K562 (cell line): Measurements from ENCODE around the gene DGCR2. TPM values are rescaled to one million over a fixed set of nuclear protein-coding genes. Genes with fewer than 3 reads are reported as not detected.

ENCODE experiments used
- BCOR ChIP-seq: fragments of 450-650 bp; IDR thresholded peaks from 2 replicates; pipeline ENCODE4 v1.6.1; 2016
- KAT7 ChIP-seq: sonication (generic); formaldehyde crosslinking; IDR thresholded peaks from 2 replicates; pipeline ENCODE4 v1.8.0; 2022; ENCODE audit warnings: missing genetic modification reagents, mild to moderate bottlenecking, borderline replicate concordance
- KLF6 ChIP-seq: fragments of 250-450 bp; sonication (Bioruptor Pico); IDR thresholded peaks from 2 replicates; pipeline ENCODE4 v1.4.0; 2020; ENCODE audit warnings: mild to moderate bottlenecking, moderate library complexity, borderline replicate concordance
- TRIM28 ChIP-seq: fragments of 450-650 bp; IDR thresholded peaks from 2 replicates; pipeline ENCODE4 v1.6.1; 2017
- ZNF197 ChIP-seq: fragments of 200-800 bp; sonication (Bioruptor generic); IDR thresholded peaks from 2 replicates; pipeline ENCODE4 v1.6.1; 2016; ENCODE audit warnings: low read depth, missing genetic modification characterization, missing compliant biosample characterization
- ZNF707 ChIP-seq: fragments of 250-450 bp; sonication (Bioruptor Pico); conservative IDR thresholded peaks from 2 replicates; pipeline ENCODE4 v1.8.0; 2022; ENCODE audit warnings: inconsistent platforms, mild to moderate bottlenecking, moderate library complexity
- polyA plus RNA-seq, 8 experiments: library from polyadenylated mRNA; depleted of rRNA in 4 of 8; stranded (reverse) in 5 of 8; unstranded in 3 of 8; fragments of >200 nt; fragmentation: Nextera tagmentation in 2 of 8; fragmentation: Illumina TruSeq in 1 of 8; extraction: Ambion mirVana in 2 of 8; extraction: Trizol in 1 of 8; gene quantifications; 2 replicates each; pipeline versions ENCODE4 v1.2.1 to v1.2.3, GENCODE V29; 2011 to 2014; ENCODE audit warnings: inconsistent platforms in 1 of 8, missing spikeins in 1 of 8
- total RNA-seq, 7 experiments: library from RNA; depleted of rRNA in 6 of 7; stranded (reverse); fragments of >200 nt in 6 of 7; fragmentation: Illumina TruSeq in 2 of 7; extraction: Trizol in 2 of 7; gene quantifications; 2 replicates each; pipeline versions ENCODE4 v1.2.1 to v1.2.3, GENCODE V29; 2011 to 2021; ENCODE audit warnings: low replicate concordance in 1 of 7
- TF ChIP-seq, protein P1 (sequence below), 2 experiments: fragments of 450-650 bp in 1 of 2; sonication (generic) in 1 of 2; formaldehyde crosslinking in 1 of 2; IDR thresholded peaks; 2 replicates each; pipeline versions ENCODE4 v1.7.1 to v1.9.0; 2016 to 2022; ENCODE audit warnings: inconsistent platforms in 1 of 2, mild to moderate bottlenecking in 1 of 2, missing genetic modification reagents in 1 of 2
- TF ChIP-seq, protein P2 (sequence below): sonication (generic); IDR thresholded peaks from 2 replicates; pipeline ENCODE4 v1.6.1; 2016
- TF ChIP-seq, protein P3 (sequence below): fragments of 250-450 bp; sonication (Bioruptor Pico); IDR thresholded peaks from 2 replicates; pipeline ENCODE4 v1.5.1; 2021; ENCODE audit warnings: mild to moderate bottlenecking
- TF ChIP-seq, protein P4 (sequence below): conservative IDR thresholded peaks from 2 replicates; pipeline ENCODE4 v1.6.1; 2011; ENCODE audit warnings: low read depth, mild to moderate bottlenecking, low read length; ENCODE audit not compliant: control insufficient read depth
- TF ChIP-seq, protein P5 (sequence below): sonication (generic); formaldehyde crosslinking; IDR thresholded peaks from 2 replicates; pipeline ENCODE4 v1.8.0; 2022; ENCODE audit warnings: missing genetic modification reagents, mild to moderate bottlenecking, borderline replicate concordance

The DGCR2 gene
- total and polyA plus RNA-seq, 9 of the 15 experiments (the other 6 are each of a cell fraction or from before 2014, with no cell fraction given): 0.69 to 101 (median 56.4) TPM

DNA sequence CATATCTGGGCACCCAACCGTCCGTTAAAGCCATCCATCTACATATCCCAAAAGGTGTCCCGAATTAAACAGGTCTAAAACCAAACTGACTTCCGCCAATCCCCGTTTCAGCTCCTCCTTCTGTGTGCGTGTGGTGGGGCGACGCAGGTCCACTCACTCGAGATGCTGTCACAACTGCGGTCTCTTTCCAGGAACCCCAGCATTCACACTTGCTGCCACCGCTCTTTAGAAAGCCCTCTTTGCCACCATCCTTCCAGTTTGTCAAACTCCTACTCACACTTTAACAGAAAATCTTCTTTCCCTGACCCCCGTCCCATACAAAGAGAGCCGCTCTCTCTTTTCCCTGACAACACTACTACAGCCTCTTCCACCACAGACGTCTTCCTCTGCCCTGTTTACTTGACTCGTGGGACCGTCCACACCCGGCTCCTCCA is 21.8 kb upstream of the DGCR2 start (continued):
- TF ChIP-seq, protein P1, sequence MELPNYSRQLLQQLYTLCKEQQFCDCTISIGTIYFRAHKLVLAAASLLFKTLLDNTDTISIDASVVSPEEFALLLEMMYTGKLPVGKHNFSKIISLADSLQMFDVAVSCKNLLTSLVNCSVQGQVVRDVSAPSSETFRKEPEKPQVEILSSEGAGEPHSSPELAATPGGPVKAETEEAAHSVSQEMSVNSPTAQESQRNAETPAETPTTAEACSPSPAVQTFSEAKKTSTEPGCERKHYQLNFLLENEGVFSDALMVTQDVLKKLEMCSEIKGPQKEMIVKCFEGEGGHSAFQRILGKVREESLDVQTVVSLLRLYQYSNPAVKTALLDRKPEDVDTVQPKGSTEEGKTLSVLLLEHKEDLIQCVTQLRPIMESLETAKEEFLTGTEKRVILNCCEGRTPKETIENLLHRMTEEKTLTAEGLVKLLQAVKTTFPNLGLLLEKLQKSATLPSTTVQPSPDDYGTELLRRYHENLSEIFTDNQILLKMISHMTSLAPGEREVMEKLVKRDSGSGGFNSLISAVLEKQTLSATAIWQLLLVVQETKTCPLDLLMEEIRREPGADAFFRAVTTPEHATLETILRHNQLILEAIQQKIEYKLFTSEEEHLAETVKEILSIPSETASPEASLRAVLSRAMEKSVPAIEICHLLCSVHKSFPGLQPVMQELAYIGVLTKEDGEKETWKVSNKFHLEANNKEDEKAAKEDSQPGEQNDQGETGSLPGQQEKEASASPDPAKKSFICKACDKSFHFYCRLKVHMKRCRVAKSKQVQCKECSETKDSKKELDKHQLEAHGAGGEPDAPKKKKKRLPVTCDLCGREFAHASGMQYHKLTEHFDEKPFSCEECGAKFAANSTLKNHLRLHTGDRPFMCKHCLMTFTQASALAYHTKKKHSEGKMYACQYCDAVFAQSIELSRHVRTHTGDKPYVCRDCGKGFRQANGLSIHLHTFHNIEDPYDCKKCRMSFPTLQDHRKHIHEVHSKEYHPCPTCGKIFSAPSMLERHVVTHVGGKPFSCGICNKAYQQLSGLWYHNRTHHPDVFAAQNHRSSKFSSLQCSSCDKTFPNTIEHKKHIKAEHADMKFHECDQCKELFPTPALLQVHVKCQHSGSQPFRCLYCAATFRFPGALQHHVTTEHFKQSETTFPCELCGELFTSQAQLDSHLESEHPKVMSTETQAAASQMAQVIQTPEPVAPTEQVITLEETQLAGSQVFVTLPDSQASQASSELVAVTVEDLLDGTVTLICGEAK (IDR thresholded peaks at IDR 0.05): no peak; the same call in 1 of the 2 replicates
- TF ChIP-seq, protein P1 (CRISPR knock-in tag; IDR thresholded peaks at IDR 0.05): 0 out of 2 replicates have a peak, but pooled peaks have one; percentile 19
- TF ChIP-seq KLF6 (CRISPR knock-in tag): no peak
- TF ChIP-seq, protein P2, sequence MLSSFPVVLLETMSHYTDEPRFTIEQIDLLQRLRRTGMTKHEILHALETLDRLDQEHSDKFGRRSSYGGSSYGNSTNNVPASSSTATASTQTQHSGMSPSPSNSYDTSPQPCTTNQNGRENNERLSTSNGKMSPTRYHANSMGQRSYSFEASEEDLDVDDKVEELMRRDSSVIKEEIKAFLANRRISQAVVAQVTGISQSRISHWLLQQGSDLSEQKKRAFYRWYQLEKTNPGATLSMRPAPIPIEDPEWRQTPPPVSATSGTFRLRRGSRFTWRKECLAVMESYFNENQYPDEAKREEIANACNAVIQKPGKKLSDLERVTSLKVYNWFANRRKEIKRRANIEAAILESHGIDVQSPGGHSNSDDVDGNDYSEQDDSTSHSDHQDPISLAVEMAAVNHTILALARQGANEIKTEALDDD: no peak
- TF ChIP-seq ZNF707 (CRISPR knock-in tag): 0 out of 2 replicates have a peak, but pooled peaks have one; percentile 15
- TF ChIP-seq TRIM28: peak; percentile 39; the same call in 1 of the 2 replicates
- TF ChIP-seq, protein P3, sequence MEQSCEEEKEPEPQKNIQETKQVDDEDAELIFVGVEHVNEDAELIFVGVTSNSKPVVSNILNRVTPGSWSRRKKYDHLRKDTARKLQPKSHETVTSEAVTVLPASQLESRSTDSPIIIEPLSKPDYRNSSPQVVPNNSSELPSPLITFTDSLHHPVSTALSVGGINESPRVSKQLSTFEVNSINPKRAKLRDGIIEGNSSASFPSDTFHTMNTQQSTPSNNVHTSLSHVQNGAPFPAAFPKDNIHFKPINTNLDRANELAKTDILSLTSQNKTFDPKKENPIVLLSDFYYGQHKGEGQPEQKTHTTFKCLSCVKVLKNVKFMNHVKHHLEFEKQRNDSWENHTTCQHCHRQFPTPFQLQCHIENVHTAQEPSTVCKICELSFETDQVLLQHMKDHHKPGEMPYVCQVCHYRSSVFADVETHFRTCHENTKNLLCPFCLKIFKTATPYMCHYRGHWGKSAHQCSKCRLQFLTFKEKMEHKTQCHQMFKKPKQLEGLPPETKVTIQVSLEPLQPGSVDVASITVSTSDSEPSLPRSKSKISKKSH (CRISPR knock-in tag): no peak
- no peak for TF ChIP-seq KAT7 (CRISPR knock-in tag)
- 0 out of 2 replicates have a peak, but pooled peaks have one; percentile 10 for TF ChIP-seq BCOR
- no peak for TF ChIP-seq ZNF197 (CRISPR knock-in tag)
- TF ChIP-seq, protein P4, sequence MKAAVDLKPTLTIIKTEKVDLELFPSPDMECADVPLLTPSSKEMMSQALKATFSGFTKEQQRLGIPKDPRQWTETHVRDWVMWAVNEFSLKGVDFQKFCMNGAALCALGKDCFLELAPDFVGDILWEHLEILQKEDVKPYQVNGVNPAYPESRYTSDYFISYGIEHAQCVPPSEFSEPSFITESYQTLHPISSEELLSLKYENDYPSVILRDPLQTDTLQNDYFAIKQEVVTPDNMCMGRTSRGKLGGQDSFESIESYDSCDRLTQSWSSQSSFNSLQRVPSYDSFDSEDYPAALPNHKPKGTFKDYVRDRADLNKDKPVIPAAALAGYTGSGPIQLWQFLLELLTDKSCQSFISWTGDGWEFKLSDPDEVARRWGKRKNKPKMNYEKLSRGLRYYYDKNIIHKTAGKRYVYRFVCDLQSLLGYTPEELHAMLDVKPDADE: peak; percentile 56; the same call in 1 of the 2 replicates
- TF ChIP-seq, protein P5, sequence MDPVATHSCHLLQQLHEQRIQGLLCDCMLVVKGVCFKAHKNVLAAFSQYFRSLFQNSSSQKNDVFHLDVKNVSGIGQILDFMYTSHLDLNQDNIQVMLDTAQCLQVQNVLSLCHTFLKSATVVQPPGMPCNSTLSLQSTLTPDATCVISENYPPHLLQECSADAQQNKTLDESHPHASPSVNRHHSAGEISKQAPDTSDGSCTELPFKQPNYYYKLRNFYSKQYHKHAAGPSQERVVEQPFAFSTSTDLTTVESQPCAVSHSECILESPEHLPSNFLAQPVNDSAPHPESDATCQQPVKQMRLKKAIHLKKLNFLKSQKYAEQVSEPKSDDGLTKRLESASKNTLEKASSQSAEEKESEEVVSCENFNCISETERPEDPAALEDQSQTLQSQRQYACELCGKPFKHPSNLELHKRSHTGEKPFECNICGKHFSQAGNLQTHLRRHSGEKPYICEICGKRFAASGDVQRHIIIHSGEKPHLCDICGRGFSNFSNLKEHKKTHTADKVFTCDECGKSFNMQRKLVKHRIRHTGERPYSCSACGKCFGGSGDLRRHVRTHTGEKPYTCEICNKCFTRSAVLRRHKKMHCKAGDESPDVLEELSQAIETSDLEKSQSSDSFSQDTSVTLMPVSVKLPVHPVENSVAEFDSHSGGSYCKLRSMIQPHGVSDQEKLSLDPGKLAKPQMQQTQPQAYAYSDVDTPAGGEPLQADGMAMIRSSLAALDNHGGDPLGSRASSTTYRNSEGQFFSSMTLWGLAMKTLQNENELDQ (CRISPR knock-in tag): no peak
